Measurements from ENCODE around the gene RIPOR2. TPM values are rescaled to one million over a fixed set of nuclear protein-coding genes. Genes with fewer than 3 reads are reported as not detected.
"Not testable (repeated sequence)": the region's sequence is repeated elsewhere in the genome, so short reads cannot be mapped to it uniquely, and the experiment has no call there.

The RIPOR2 gene
- polyA plus RNA-seq, 3 donors, result 154 to 181 (median 179) TPM

DNA sequence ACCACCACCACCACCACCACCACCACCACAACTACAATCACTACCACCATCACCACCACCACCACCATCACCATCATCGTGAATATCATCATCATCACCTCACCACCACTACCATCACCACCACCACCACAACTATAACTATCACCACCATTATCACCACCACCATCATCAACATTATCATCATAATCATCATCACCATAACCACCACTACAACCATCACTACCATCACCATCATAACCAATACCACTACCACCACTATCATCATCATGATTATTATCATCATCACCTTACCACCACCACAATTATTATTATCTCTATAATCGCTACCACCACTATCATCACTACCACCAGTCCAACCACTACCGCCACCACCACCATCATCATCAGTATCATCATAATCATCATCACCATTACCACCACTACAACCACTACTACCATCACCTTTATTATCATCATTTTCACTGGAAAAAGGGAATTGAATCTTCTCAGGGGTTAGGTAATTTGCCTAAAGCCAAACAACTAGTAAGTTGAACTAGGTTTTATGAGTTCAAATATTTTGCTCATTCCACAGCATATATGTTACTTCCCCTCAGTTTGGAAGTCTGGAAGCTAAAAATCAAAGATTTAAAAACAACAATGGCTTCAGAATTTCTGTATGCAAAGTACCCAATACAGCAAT is 8.3 kb downstream of the RIPOR2 start:
- Mint-ChIP-seq H3K36me3 (peaks cover 47 to 77% of the 10 kb centered on the region in 2 donors), H3K27ac (peak overlapping the region in 5 of 7 donors; percentile 51 to 85 (median 83)), H3K27me3 (ENCODE audit: low read depth in 3 of 3) (peaks cover 0 to 2% (median 0%) of the 10 kb centered on the region in 3 donors), H3K4me1 (peaks cover 89% of the 10 kb centered on the region), H3K9me3 (peaks cover 0 to 5% (median 0%) of the 10 kb centered on the region in 7 donors), H3K4me3 (peak overlapping the region in 1 of 2 donors; percentile 8)
- Histone ChIP-seq H3K36me3 (replicated peaks in 1 of 2; ENCODE audit: control insufficient read depth in 1 of 2, insufficient read depth in 2 of 2, low read length in 2 of 2) (peaks cover 31 to 61% of the 10 kb centered on the region in 2 donors), H3K4me2 (replicated peaks; ENCODE audit: extremely low read depth, low read length, poor library complexity, severe bottlenecking) (peak overlapping the region; percentile 33), H2AFZ (ENCODE audit: insufficient read depth, low read depth, low read length, poor library complexity, severe bottlenecking) (no peak overlapping the region), H4K20me1 (ENCODE audit: insufficient read depth, low read length) (peaks cover 99% of the 10 kb centered on the region), H3K27me3 (ENCODE audit: control insufficient read depth in 2 of 2, insufficient read depth in 2 of 2, low read length in 2 of 2) (no peaks in the 10 kb centered on the region), H3K4me1 (ENCODE audit: control insufficient read depth in 1 of 2, insufficient read depth in 2 of 2, low read length in 2 of 2) (peaks cover 89 to 100% of the 10 kb centered on the region in 2 donors), H3K9ac (ENCODE audit: insufficient read depth, low read length, poor library complexity, severe bottlenecking) (no peak overlapping the region), H3K27ac (ENCODE audit: low read depth in 1 of 2, low read length in 2 of 2) (peak overlapping the region in 1 of 2 donors; percentile 55), H3K4me3 (replicated peaks in 1 of 3; ENCODE audit: low read depth in 2 of 3, low read length in 3 of 3) (peak overlapping the region in 1 of 3 experiments; percentile 2), H3K79me2 (ENCODE audit: insufficient read depth, low read length) (peaks cover 100% of the 10 kb centered on the region), H3K9me3 (replicated peaks in 1 of 2; ENCODE audit: control insufficient read depth in 1 of 2, insufficient read depth in 1 of 2, low read length in 2 of 2) (no peaks in the 10 kb centered on the region)
- TF ChIP-seq, protein P1, sequence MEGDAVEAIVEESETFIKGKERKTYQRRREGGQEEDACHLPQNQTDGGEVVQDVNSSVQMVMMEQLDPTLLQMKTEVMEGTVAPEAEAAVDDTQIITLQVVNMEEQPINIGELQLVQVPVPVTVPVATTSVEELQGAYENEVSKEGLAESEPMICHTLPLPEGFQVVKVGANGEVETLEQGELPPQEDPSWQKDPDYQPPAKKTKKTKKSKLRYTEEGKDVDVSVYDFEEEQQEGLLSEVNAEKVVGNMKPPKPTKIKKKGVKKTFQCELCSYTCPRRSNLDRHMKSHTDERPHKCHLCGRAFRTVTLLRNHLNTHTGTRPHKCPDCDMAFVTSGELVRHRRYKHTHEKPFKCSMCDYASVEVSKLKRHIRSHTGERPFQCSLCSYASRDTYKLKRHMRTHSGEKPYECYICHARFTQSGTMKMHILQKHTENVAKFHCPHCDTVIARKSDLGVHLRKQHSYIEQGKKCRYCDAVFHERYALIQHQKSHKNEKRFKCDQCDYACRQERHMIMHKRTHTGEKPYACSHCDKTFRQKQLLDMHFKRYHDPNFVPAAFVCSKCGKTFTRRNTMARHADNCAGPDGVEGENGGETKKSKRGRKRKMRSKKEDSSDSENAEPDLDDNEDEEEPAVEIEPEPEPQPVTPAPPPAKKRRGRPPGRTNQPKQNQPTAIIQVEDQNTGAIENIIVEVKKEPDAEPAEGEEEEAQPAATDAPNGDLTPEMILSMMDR (IDR thresholded peaks at IDR 0.05), result no peak
- intact Hi-C loops (cut with micrococcal nuclease), result loop anchor here in 1 of 2 donors (10.0 kb wide), 1 partner anchor 67 kb away; no protein-coding TSS in a partner anchor
- 100% methylated on average over 3 of the region's 3 CpGs for WGBS (ENCODE audit: insufficient coverage)
- DNase-seq, result no peak

DNA sequence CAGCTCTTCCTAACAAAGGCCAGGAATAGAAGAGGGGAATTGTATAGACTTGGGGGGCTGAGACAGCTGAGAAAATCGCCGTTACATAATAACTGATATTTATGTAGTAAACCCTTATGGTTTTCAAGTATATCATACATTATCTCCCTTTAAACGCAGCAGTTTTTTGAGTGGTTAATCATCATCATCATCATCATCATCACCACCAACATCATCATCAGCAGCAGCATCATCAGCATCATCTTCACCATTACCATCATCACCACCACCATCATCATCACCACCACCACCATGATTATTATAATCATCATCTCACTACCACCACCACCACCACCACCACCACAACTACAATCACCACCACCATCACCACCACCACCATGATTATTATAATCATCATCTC is 9.1 kb downstream of the RIPOR2 start:
- peaks cover 88% of the 10 kb centered on the region for H3K4me1 Mint-ChIP-seq
- Histone ChIP-seq H3K79me2 (ENCODE audit: insufficient read depth, low read length) (peaks cover 100% of the 10 kb centered on the region), H3K4me2 (replicated peaks; ENCODE audit: extremely low read depth, low read length, poor library complexity, severe bottlenecking) (peak overlapping the region; percentile 34), H3K27ac (ENCODE audit: low read depth in 1 of 2, low read length in 2 of 2) (peak overlapping the region in 1 of 2 donors; percentile 80), H3K36me3 (replicated peaks in 1 of 2; ENCODE audit: control insufficient read depth in 1 of 2, insufficient read depth in 2 of 2, low read length in 2 of 2) (peaks cover 28 to 55% of the 10 kb centered on the region in 2 donors), H3K4me3 (replicated peaks in 1 of 3; ENCODE audit: low read depth in 2 of 3, low read length in 3 of 3) (peak overlapping the region in 1 of 3 experiments; percentile 6), H3K4me1 (ENCODE audit: control insufficient read depth in 1 of 2, insufficient read depth in 2 of 2, low read length in 2 of 2) (peaks cover 89 to 100% of the 10 kb centered on the region in 2 donors), H4K20me1 (ENCODE audit: insufficient read depth, low read length) (peaks cover 99% of the 10 kb centered on the region)
- peak overlapping the region; percentile 39 to 87 (median 73) for H3K27ac Mint-ChIP-seq
- H3K36me3 Mint-ChIP-seq, result peaks cover 40 to 72% of the 10 kb centered on the region in 2 donors
- peak overlapping the region in 1 of 2 donors; percentile 13 for H3K4me3 Mint-ChIP-seq
- not testable (repeated sequence) for H2AFZ ChIP-seq (ENCODE audit: insufficient read depth, low read depth, low read length, poor library complexity, severe bottlenecking); H3K27me3 Mint-ChIP-seq (ENCODE audit: low read depth in 3 of 3); H3K9me3 ChIP-seq (replicated peaks in 1 of 2; ENCODE audit: control insufficient read depth in 1 of 2, insufficient read depth in 1 of 2, low read length in 2 of 2); DNase-seq; H3K9me3 Mint-ChIP-seq; H3K9ac ChIP-seq (ENCODE audit: insufficient read depth, low read length, poor library complexity, severe bottlenecking); H3K27me3 ChIP-seq (ENCODE audit: control insufficient read depth in 2 of 2, insufficient read depth in 2 of 2, low read length in 2 of 2)
- intact Hi-C loops (cut with micrococcal nuclease), result loop anchor here in 1 of 2 donors (10.0 kb wide), 1 partner anchor 68 kb away; no protein-coding TSS in a partner anchor
- 100% methylated on average over 1 of the region's 3 CpGs for WGBS (ENCODE audit: insufficient coverage)

Data from CD14-positive monocyte (primary cell).